ENCODE measurements around the gene TXNDC12. TPM values are rescaled to one million over a fixed set of nuclear protein-coding genes. Genes with fewer than 3 reads are reported as not detected.

TXNDC12 gene
- total RNA-seq, 1 experiment from 2014 or later, result 79.2 TPM

DNA sequence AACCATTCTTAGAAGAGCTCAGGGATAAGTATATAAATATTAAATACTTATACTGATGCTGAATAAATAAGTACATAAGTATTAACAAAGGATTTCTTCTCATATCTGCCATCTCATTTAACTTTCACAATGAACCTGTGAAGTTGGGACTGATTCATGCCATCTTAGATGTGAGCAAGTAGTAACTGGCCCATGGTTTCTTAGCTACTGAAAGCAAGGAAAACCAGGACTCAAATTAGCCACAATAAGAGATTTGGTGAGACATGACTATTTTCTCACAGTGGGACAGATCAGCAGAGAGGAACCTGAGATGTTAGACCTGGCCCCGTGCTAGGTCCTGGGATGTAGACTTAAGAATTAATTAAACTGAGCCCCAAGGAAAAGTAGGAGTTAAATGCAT, 56.3 kb downstream of the TXNDC12 start:
- DNase-seq, result no peak
- no peaks in the 10 kb centered on the region for H3K27me3 ChIP-seq (ENCODE audit: control insufficient read depth, insufficient read depth, low read length)
- no peak overlapping the region for H3K4me3 ChIP-seq (ENCODE audit: insufficient read depth, low read depth, low read length)
- H3K36me3 ChIP-seq (replicated peaks; ENCODE audit: control insufficient read depth, insufficient read depth, low read length), result no peaks in the 10 kb centered on the region

DNA sequence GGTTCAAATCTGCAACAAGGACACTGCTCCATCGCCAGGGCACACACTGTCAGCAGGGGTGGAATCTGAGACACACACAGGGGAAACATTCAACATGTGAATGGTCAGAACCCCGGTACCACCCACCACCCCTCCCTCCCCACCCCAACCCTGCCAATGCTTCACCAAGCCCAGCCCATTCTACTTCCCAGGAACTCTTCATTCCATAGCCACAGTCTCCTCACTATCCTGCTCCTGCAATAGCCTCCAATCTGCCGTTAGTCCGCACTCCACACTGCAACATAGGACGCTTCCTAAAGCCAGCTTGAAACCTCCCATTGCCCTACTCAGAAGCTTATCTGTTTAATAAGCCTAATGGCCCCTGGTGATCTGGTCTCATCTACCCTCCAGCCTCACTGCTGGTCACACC, 57.0 kb downstream of the TXNDC12 start:
- peak; percentile 80 for DNase-seq
- H3K4me3 ChIP-seq (ENCODE audit: insufficient read depth, low read depth, low read length), result no peak overlapping the region
- H3K36me3 ChIP-seq (replicated peaks; ENCODE audit: control insufficient read depth, insufficient read depth, low read length), result no peaks in the 10 kb centered on the region
- no peaks in the 10 kb centered on the region for H3K27me3 ChIP-seq (ENCODE audit: control insufficient read depth, insufficient read depth, low read length)

DNA sequence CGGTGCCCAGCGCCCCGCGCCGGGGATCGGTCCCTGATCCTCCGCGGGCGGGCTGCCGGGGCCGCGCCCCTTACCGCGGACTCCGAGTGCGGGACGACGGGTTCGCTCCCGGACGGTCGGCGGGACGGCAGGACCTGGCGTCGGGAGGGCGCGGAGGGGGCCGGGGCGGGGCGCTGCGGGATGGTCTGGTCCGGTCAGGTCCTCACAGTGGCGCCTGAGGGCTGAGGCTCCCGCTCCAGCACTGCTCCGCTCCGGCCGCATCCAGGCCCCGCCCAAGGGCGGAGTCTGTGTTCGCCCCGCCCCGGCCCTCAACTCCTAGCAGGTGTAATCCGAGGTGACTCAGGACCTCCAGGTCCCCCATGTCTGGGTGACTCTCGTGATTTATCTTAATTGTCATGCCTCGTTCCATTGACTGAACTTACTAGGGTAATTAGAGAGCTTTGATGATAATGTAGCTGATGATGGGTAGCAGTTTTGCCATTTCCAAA, 64.5 kb downstream of the TXNDC12 start, which contains the start of gene RAB3B:
TSS of gene RAB3B (minus strand) at position 223 of the 488 bp plus-strand sequence. CDS start 13,583 bp downstream, outside the sequence.
- DNase-seq, result peak; percentile 98
- H3K27me3 ChIP-seq (ENCODE audit: control insufficient read depth, insufficient read depth, low read length), result peaks cover 2% of the 10 kb centered on the region; the same call in 1 of the 2 replicates
- peak within 1 kb of the TSS; percentile 69 for H3K4me3 ChIP-seq (ENCODE audit: insufficient read depth, low read depth, low read length)
- H3K36me3 ChIP-seq (replicated peaks; ENCODE audit: control insufficient read depth, insufficient read depth, low read length), result no peaks in the 10 kb centered on the region

DNA sequence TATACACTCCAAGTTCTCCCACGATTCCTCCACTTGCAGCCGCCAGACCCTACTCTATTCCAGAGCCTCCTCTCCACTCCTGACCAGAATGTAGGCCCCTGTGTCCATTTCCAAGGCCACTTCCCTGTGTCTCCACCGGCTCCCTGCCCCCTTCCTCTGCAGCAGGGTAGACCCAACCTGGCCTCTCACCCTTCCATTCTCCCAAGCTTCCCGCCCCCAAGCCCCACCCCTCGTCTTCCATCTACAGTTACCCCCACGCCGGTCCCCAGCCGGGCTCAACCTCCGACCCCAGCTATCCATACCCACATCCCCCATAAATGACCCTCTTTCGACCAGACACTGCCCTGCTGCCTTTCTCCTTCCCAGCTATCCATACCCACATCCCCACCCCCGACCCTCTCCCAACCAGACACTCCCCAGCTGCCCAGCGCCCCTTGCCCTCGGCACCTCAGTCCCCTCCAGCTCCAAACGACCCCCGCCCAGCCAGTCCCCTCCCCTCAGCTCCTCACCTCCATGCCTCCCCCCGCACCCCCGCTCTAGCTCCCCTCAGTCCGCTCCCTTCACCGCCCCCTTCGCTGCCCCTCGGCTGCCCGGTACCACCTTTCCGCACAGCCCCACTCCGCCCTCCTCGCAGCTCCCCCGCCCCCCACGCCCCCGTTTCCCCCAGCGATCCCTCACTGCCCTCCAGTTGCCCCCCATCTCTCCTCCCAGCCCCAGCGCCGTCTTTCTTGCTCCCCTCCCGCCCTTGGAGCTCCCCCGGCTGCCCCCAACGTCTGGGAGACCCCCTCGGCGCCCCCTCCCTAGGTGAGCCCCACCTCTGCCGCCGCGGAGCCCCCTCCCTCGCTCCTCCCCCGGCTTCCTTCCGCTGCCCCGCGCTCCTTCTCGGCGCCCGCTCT, 65.2 kb downstream of the TXNDC12 start:
- H3K36me3 ChIP-seq (replicated peaks; ENCODE audit: control insufficient read depth, insufficient read depth, low read length), result no peaks in the 10 kb centered on the region
- H3K27me3 ChIP-seq (ENCODE audit: control insufficient read depth, insufficient read depth, low read length), result peaks cover 2% of the 10 kb centered on the region; the same call in 1 of the 2 replicates
- DNase-seq, result peak; percentile 87
- H3K4me3 ChIP-seq (ENCODE audit: insufficient read depth, low read depth, low read length), result peak overlapping the region; percentile 69

- DNase-seq, result no peak
- no peaks in the 10 kb centered on the region for H3K36me3 ChIP-seq (replicated peaks; ENCODE audit: control insufficient read depth, insufficient read depth, low read length)
- peaks cover 2% of the 10 kb centered on the region; the same call in 1 of the 2 replicates for H3K27me3 ChIP-seq (ENCODE audit: control insufficient read depth, insufficient read depth, low read length)
- no peak overlapping the region for H3K4me3 ChIP-seq (ENCODE audit: insufficient read depth, low read depth, low read length)
Measured at GRCh38 chr1:51988254-51988653, 66.7 kb downstream of the TXNDC12 start.

DNA sequence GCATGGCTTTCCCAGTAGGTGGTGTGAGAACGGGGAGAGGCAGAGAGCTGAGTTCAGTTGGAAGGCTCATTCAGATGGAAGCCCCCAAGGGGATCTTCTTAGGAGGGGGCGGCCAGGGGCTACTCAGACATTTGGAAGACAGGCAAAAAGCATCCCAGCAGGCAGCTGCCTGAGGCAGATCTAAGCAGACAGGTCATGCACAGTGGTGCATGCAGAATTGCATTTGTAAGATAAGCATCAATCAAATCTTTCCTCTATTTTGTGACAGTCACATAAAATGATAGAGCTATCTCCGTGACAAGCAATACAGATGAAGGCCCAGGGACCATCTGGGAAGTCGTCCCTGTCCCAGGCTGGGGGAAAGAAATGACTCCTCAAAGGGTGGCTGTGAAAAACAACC, 68.3 kb downstream of the TXNDC12 start:
- H3K27me3 ChIP-seq (ENCODE audit: control insufficient read depth, insufficient read depth, low read length), result 0 out of 2 replicates have a peak, but pooled peaks cover under 1% of the 10 kb centered on the region
- no peak overlapping the region for H3K4me3 ChIP-seq (ENCODE audit: insufficient read depth, low read depth, low read length)
- peak; percentile 16 for DNase-seq
- no peaks in the 10 kb centered on the region; the same call in 1 of the 2 replicates for H3K36me3 ChIP-seq (replicated peaks; ENCODE audit: control insufficient read depth, insufficient read depth, low read length)

DNA sequence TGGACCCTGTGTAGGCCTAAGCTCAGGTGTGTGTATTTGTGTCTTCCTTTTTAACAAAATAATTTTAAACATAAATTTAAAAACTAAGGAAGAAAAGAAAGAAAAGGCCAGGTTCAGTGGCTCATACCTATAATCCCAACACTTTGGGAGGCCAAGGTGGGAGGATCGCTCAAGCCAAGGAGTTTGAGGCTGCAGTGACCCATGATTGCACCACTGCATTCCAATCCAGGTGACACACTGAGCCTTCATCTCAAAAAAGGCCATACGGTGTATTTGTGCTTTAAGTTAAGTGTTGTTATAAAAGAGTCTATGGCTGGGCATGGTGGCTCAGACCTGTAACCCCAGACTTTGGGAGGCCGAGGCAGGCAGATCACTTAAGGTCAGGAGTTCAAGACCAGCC, 72.8 kb downstream of the TXNDC12 start:
- DNase-seq, result no peak
- H3K36me3 ChIP-seq (replicated peaks; ENCODE audit: control insufficient read depth, insufficient read depth, low read length), result peaks cover 3% of the 10 kb centered on the region
- no peak overlapping the region for H3K4me3 ChIP-seq (ENCODE audit: insufficient read depth, low read depth, low read length)
- no peaks in the 10 kb centered on the region for H3K27me3 ChIP-seq (ENCODE audit: control insufficient read depth, insufficient read depth, low read length)

DNA sequence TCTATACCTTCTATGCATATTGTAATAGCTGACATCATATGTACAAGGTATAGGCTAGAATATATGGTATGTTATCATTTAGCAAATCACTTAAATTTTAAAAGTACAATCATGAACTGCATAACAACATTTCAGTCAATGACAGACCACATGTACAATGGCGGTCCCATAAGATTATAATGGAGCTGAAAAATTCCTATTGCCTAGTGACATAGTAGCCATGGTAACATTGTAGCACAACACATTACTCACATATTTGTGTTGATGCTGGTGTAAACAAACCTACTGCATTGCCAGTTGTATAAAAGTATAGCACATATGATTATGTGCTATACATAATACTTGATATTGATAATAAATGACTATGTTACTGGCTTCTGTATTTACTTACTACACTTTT, 73.4 kb downstream of the TXNDC12 start:
- no peak for DNase-seq
- Histone ChIP-seq H3K27me3 (ENCODE audit: control insufficient read depth, insufficient read depth, low read length) (no peaks in the 10 kb centered on the region), H3K36me3 (replicated peaks; ENCODE audit: control insufficient read depth, insufficient read depth, low read length) (peaks cover 9% of the 10 kb centered on the region), H3K4me3 (ENCODE audit: insufficient read depth, low read depth, low read length) (no peak overlapping the region)

GRCh38 chr1:51978099-51978498, 76.9 kb downstream of the TXNDC12 start:
- no peak for DNase-seq
- Histone ChIP-seq H3K27me3 (ENCODE audit: control insufficient read depth, insufficient read depth, low read length) (no peaks in the 10 kb centered on the region), H3K4me3 (ENCODE audit: insufficient read depth, low read depth, low read length) (no peak overlapping the region), H3K36me3 (replicated peaks; ENCODE audit: control insufficient read depth, insufficient read depth, low read length) (peaks cover 14% of the 10 kb centered on the region)

DNA sequence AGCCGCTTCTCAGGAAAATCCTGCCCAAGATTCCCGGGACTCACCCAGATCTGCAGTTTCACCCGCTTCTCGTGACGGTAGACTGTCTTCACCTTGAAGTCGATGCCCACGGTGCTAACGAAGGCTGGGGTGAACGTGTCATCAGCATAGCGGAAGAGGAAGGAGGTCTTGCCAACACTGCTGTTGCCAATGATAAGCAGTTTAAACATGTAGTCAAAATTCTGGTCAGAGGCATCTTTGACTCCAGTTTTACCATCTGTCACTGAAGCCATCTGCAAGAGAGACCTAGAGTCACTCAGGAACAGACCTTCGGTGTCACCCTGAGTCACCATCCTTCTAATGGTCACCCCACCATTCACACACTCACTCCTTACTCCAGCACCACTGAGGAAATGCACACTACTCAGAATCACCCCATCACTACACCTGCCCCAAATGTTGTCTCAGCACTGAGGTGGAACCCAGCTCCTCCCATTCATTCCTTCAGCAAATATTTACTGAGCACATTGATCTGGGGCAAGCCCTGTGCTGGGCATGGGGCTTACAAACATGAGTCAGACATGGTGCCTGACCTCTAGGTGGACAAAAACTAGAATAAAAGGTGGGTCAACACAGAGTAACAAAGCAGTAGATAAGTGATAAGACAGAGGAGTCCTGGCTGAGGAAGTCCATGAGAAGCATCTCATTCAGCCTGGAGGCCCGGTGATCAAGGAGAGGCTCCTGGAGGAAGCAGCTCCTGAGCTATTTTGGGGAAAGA, 78.0 kb downstream of the TXNDC12 start:
- H3K4me3 ChIP-seq (ENCODE audit: insufficient read depth, low read depth, low read length), result no peak overlapping the region

DNA sequence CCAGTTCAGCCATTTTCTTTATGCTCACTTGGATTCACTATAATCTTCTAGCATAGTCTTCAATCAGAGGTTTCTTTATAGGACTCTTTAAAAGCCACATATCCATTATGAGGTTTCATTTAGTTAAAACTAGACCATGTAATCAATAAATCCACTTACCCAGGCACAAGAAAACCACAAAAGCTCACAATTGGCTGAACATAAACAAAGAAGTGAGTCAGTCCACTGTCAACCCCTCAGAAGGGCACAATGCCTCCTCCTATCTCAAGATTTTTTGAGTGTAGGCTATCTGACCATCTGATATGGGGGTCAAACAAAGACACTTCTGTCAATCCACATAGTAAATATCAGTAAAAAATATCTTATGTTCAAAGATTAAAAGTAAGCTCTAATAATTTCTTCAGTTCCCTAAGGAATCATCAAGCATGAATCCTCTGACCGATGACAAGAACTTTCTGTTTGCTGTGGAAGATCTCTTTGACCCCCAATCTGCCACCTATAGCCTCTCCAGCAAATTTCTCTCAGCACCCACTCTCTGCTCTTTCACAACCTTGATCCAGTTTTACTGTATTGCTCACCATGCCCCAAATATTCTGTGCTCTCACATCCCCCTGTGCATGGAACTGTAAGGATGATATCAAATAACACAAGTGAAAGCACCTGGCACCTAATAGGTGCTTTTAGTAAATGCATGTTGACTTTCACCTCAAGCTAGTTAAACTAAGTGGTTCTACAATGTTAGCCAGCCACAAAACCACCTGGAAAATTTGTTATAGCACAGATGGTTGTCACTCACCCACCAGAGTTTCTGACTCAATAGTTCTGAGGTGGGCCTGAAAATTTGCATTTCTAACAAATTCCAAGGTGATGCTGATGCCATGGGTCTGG, 81.2 kb downstream of the TXNDC12 start:
- no peak overlapping the region for H3K4me3 ChIP-seq (ENCODE audit: insufficient read depth, low read depth, low read length)
- H3K27me3 ChIP-seq (ENCODE audit: control insufficient read depth, insufficient read depth, low read length), result no peaks in the 10 kb centered on the region
- DNase-seq, result no peak
- peaks cover 15% of the 10 kb centered on the region for H3K36me3 ChIP-seq (replicated peaks; ENCODE audit: control insufficient read depth, insufficient read depth, low read length)

More for the DNA sequence above, 78.0 kb downstream of the TXNDC12 start:
- Histone ChIP-seq H3K27me3 (ENCODE audit: control insufficient read depth, insufficient read depth, low read length) (no peaks in the 10 kb centered on the region), H3K36me3 (replicated peaks; ENCODE audit: control insufficient read depth, insufficient read depth, low read length) (peaks cover 15% of the 10 kb centered on the region)
- no peak for DNase-seq

Data from H7 (cell line).